T47D (cell line): ENCODE data around the gene ING5.
"Not testable (repeated sequence)": the region's sequence is repeated elsewhere in the genome, so short reads cannot be mapped to it uniquely, and the experiment has no call there.

Experiments
- DNase-seq, 2 experiments: peaks; one replicate each; pipeline versions ENCODE4 v3.0.0 to v3.0.0-alpha.2; 2011 to 2012; ENCODE audit warnings: low read depth in 1 of 2, low spot score in 1 of 2
- JUND ChIP-seq: IDR thresholded peaks from 2 replicates; pipeline ENCODE4 v1.6.1; 2012; ENCODE audit warnings: low read depth
- in situ Hi-C: cut with HindIII; loops from 2 replicates; pipeline ENCODE4 v1.10.0; 2016; ENCODE audit warnings: low sequenced_read_pairs, low pct_unique_long_range_greater_than_20kb

The ING5 gene

DNA sequence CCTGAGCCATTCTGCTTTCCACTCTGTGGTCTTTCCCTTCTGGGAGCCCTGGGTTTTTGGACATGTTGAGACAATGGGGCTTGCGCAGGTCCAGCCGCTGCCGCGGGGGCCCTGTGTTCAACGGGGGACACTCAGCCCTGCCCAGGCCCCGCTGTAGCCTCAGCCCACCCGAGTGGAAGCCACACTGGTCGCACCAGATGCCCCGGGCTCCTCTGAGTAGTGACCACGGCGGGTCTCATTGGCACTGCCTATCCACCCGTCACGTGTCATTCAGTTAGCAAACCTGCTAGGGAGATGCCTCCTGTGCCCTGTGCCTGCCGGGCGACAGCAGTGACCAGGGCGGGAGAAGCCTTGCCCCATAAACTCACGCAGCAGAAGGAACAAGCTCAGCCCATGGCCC is 51.7 kb downstream of the ING5 start:
- TF ChIP-seq JUND = no peak
- in situ Hi-C loops = no loop called here
- DNase-seq = no peak

GRCh38 chr2:241754042-241754441 is 52.2 kb downstream of the ING5 start:
- DNase-seq = no peak
- in situ Hi-C loops = no loop called here
- no peak for TF ChIP-seq JUND

GRCh38 chr2:241755166-241755565 is 53.3 kb downstream of the ING5 start:
- no peak for DNase-seq
- in situ Hi-C loops = no loop called here
- no peak for TF ChIP-seq JUND

- DNase-seq = no peak
- TF ChIP-seq JUND = no peak
- in situ Hi-C loops = no loop called here
These were observed 53.9 kb downstream of the ING5 start for GRCh38 chr2:241755777-241756176.

GRCh38 chr2:241759067-241759807 is 57.4 kb downstream of the ING5 start:
- TF ChIP-seq JUND = no peak
- DNase-seq = no peak
- in situ Hi-C loops = no loop called here

DNA sequence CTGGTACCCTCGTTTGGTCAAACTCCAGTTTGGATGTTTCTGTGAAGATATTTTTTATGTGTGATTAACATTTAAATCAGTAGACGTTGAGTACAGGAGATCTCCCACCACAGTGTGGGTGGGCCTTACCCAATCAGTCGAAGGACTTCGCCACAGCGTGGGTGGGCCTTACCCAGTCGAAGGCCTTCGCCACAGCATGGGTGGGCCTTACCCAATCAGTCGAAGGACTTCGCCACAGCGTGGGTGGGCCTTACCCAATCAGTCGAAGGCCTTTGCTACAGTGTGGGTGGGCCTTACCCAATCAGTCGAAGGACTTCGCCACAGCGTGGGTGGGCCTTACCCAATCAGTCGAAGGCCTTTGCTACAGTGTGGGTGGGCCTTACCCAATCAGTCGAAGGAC is 58.1 kb downstream of the ING5 start:
- in situ Hi-C loops, DNase-seq: not testable (repeated sequence)

GRCh38 chr2:241760301-241760771 is 58.5 kb downstream of the ING5 start:
- no peak for TF ChIP-seq JUND
- in situ Hi-C loops = no loop called here

GRCh38 chr2:241762321-241762932 is 60.6 kb downstream of the ING5 start:
- in situ Hi-C loops = no loop called here
- TF ChIP-seq JUND = no peak
- peak in 1 of 2 experiments; percentile 74 for DNase-seq

More at GRCh38 chr2:241760301-241760771, 58.5 kb downstream of the ING5 start:
- no peak for DNase-seq

- in situ Hi-C loops = no loop called here
- TF ChIP-seq JUND = no peak
- DNase-seq = peak in 1 of 2 experiments; percentile 68
These were observed 61.1 kb downstream of the ING5 start for GRCh38 chr2:241762933-241763369.

- TF ChIP-seq JUND = no peak
- DNase-seq = no peak
- in situ Hi-C loops = no loop called here
These were observed 61.9 kb downstream of the ING5 start for GRCh38 chr2:241763551-241764274.

- in situ Hi-C loops = no loop called here
- DNase-seq = no peak
- TF ChIP-seq JUND = no peak
These were observed 62.7 kb downstream of the ING5 start for GRCh38 chr2:241764275-241765241.
